Sciatic nerve (tissue), 2 donors: ENCODE results near the gene UACA. TPM values are rescaled to one million over a fixed set of nuclear protein-coding genes. Genes with fewer than 3 reads are reported as not detected.
A peak's percentile ranks its signal among the peaks of the same experiment; 100 is the strongest.
"Not testable (repeated sequence)": the region's sequence is repeated elsewhere in the genome, so short reads cannot be mapped to it uniquely, and the experiment has no call there.

ENCODE experiments used
- ATAC-seq: fragments of 200-7000 bp; cut with Tn5 transposase; one replicate; pipeline ENCODE4 v1.9.1; 2020; ENCODE audit warnings: mild to moderate bottlenecking, moderate library complexity
- DNase-seq: peaks from one replicate; pipeline ENCODE4 v3.0.0-alpha.2; 2020; ENCODE audit warnings: low spot score
- intact Hi-C: fragments of 100-400 bp; cut with DNase I; formaldehyde crosslinking; loops from one replicate; pipeline ENCODE4 v1.14.2; 2022
- total RNA-seq: library from RNA; stranded (reverse); fragmentation: NEBNext Ultra II Directional; extraction: Animal tissue kit (Norgen Biotek cat#: 25700); gene quantifications from one replicate; pipeline ENCODE4 v1.2.1, GENCODE V29; 2021
- donor health status: DM: no; HTN: no; CAD: no.
- donor health status: DM: no; HTN: no; CAD: no.

Gene UACA
- total RNA-seq, 1 donor from 2014 or later = 251 TPM

DNA sequence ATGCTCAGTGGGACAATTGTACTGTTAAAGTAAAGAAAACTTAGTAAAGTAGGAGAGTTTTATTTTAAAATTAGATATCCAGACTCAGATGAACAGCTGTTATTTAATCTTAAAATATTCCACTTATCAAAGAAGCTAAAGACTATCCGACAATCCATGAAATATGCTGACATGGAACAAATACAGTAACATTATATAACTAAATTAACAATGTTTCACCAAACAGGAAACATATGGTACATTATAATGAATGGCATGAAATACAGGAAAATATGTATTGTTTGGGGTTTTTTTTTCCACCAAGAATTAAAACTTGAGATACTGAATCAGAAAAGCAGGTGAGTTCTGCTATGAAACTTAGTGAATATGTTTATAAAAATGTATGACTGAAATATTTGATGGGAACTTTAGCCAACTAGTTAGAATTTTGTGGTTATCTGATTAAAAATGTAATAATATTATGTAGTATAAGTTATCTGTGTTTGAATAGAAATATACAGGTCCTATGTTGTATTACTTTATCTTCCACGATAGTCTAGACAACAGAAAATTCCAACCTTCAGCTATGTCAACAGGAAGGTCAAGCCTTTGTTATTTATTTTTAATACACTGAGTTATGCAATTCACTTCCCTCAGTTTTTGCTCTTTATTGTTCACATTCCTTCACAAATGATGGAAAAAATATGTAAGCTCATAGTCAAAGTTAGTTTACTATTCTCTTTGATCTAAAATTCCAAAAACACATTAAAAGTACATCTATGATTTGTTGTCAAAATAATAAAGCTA is 72.7 kb downstream of the UACA start:
- ATAC-seq (peak; percentile 30), DNase-seq (no peak)
- intact Hi-C loops = no loop called here

DNA sequence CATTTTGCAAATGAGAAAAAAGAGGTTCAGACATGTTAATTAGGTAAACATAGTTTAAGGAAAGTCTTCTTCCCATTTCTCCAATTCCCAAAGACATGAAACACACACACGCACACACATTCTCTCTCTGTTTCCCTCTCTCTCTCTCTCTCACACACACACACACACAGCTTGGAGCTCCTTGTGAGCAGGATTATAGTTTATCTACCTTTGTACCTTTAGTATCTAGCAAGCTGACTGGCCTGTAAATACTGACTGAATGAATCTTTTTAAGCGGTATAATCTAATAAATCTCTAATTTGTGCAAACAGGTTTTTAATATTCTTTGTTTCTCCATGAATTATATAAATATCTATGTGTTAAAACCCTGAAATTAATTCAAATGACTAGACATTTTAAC is 73.3 kb downstream of the UACA start:
- DNase-seq (no peak), ATAC-seq (no peak)
- intact Hi-C loops = no loop called here

DNA sequence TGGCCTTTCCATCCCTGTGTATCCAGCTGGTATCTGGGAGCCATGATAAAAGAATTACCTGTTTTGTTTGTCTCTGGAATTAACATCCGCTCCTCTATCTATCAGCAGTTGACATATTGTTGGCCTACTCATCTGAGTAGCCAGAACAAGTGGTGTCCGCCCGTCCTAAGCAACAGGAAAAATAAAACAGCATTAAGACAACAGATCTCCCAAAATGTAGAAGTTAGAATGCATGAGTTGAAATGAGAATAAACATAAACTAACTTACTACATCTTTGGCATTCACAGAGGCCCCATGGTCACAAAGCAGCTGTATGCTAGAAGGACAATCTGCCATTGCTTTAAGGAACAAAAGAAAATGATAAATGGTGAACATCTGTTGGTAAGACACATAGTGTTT is 75.9 kb downstream of the UACA start:
- intact Hi-C loops = no loop called here
- DNase-seq (no peak), ATAC-seq (no peak)

DNA sequence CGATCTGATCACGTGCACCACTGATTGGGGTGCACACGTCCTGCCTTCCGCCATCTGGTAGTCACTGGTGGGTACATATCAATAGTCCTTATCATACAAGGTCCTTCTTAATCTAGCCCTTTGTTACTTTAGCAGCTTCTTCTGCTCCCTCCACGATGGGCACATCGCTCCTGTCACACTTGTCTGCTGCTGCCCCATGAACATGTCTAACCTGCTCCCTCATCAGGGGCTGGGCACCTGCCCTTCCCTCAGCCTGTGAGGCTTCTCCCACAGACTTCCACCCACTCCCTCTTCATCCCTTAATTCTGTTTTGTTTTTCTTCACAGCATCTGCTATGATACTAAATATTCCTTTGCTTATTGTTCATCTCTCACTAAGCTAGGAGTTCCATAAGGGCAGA is 82.5 kb downstream of the UACA start:
- no peak for DNase-seq
- ATAC-seq = peak; percentile 52
- intact Hi-C loops = no loop called here

DNA sequence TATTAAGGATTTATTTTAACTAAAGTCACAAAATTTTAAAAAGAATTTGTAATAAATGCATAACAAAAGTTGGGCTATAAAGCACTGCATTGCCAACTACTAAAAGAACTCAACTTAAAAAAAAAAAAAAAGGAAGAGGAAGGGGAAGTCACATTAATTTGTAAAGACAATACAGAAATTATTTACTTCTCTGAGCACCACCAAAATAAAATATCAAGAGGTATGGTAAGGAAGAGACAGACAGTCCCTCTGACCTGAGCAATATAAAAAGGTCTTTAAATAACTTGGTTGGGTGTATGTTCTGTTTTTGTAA is 83.5 kb downstream of the UACA start:
- no peak for DNase-seq
- ATAC-seq = no peak
- intact Hi-C loops = loop anchor here (5.0 kb wide), 1 partner anchor 132 kb away; no protein-coding TSS in a partner anchor

DNA sequence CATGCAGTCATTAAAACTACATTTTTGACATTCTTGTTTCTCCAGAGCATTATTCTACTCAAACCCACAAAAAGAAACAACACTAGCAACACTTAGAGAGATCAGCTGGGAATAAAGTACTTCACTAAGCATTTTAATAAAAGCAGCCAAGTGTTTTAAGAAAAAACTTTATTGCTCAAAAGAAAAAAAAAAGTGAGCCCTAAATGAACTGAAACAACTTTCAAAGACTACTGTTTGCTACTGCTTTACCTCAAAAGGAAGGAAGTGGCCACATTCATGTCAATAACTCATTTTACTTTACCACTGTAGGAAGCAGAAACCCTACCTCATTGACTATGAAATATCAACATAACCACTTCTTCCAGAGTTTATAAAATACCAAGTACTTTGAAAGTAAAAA is 91.3 kb downstream of the UACA start:
- ATAC-seq = no peak
- intact Hi-C loops = no loop called here
- no peak for DNase-seq

DNA sequence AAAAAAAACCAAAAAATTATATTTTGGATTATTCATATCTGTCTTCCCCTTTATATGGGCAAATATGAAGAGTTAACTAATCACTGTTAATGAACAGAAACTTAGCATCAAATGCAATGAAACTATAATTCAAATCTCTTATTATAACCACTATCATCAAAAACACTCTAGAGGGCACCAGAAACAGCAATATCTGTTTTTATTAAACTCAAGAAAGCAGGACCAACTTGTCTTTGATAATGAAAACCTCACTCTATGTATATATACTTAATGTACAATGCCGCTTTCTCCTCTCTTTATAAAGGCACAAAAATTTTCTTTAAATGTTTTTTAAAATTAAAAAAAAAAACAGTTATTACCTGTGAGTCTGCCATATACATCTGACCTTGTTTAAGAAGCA is 92.7 kb downstream of the UACA start:
- DNase-seq = no peak
- intact Hi-C loops = no loop called here
- ATAC-seq = no peak

DNA sequence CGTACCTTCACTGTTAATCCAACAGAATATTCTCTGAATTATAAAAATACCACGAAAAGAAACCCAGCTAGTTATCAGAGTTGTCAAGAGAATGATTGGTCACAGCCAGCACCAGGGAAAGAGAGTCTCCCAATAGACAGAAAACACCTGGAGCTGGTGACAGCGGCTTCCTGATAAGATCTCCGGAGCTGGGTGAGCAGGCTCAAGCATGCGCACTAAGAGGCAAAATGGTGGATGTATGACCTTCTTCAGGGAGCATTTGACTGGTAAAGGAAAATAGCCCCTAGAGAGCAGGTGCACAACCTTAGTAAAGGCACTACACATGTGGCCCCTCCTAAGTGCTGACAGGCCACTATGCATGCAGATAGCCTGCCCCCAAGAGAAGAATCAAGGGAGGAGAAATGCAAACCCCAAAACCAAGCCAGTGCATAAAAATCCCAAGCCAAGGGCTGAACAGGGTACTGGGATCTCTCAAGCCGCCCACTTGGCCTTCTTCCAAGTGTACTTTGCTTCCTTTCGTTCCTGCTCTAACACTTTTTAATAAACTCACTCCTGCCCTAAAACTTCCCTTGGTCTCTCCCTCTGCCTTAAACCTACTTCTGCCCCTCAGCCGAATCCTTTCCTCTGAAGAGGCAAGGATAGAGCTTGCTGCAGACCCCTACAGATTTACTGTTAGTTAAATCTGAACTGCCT is 93.2 kb downstream of the UACA start:
- DNase-seq (no peak), ATAC-seq (no peak)
- intact Hi-C loops = no loop called here

DNA sequence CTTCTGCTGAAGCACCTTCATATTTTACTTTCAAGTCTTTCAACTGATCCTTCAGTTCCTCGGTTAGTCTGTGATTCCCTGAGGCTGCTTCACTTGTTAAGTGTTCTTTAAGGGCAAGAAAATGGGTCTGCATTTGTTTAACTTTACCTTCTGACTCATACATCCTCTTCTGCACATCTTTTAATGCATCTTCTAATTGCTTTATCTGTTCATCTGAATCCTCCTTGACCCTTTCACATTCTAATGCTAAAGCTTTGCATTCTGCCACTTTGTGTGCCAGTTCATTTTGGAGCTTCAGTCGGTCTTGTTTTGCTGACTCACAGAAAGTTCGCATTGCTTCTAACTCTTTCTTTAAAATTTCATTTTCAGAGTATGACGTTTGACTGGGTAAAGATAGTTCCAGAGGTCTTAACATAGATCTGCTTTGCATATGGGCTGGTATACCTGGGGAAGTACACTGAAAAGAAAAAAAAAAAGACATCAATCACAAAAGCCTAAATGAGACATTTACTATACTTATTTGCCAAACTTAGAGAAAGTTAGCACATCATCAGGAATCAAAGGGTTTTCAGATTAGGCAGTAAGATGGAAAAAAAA is 94.3 kb downstream of the UACA start:
- intact Hi-C loops = no loop called here
- ATAC-seq (no peak), DNase-seq (no peak)

DNA sequence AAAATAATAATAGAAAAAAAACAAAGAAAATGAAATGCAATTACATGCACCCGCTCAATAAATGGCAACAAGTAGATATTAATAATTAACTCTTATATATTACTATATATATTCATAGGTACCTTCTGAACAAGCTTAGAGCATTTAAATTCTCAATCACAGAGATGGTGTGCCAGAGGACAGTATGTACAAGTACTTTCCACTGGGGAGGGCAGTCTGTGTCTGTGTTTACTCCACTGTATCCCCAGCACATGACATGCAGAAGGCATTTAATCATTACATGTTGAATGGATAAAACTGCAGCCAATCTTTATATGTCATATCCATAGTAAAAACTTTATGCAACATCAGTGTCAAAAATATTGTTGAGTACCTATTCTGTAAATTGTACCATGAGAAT is 97.8 kb downstream of the UACA start:
- DNase-seq = no peak
- intact Hi-C loops = no loop called here
- ATAC-seq = no peak

DNA sequence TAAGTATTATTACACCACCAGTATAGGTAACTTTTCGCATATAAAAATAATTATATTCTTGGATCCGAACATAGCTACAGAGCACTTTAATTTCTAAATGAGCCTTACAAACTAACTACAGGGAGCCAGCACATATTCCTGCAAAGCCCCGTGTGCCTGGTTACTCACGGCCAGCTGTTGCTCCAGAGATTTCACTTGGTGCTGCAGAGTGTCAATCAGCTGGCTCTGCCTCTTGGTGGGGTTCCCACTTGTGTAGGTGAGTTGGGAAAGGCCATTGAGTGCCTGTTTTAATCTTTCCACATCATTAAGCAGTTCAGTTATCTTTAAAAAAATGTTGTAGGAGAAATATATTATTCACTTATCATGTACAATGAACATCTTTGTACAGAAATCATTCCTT is 98.9 kb downstream of the UACA start:
- intact Hi-C loops = no loop called here
- ATAC-seq (no peak), DNase-seq (no peak)

DNA sequence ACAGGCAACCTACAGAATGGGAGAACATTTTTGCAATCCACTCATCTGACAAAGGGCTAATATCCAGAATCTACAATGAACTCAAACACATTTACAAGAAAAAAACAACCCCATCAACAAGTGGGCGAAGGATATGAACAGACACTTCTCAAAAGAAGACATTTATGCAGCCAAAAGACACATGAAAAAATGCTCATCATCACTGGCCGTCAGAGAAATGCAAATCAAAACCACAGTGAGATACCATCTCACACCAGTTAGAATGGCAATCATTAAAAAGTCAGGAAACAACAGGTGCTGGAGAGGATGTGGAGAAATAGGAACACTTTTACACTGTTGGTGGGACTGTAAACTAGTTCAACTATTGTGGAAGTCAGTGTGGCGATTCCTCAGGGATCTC is 100.3 kb downstream of the UACA start:
- DNase-seq, ATAC-seq, intact Hi-C loops: not testable (repeated sequence)

DNA sequence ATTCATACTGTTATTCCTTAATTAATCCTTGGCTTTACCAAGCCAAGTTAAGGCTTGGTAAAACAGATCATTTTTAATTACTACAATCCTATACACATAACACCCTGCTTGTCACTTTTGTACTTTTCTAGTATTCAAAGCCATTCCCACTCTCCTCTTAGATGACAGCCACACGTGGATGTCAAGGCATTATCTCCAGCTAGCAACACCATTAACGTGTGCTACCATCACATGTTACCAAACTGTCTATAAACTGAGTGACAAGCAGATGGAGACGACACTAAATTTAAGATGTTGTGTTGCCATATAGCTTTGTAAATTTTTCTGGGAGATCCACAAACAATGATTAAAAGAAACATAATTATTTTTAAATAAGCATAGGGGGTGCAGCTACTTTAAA is 103.7 kb downstream of the UACA start:
- ATAC-seq (no peak), DNase-seq (no peak)
- intact Hi-C loops = no loop called here

DNA sequence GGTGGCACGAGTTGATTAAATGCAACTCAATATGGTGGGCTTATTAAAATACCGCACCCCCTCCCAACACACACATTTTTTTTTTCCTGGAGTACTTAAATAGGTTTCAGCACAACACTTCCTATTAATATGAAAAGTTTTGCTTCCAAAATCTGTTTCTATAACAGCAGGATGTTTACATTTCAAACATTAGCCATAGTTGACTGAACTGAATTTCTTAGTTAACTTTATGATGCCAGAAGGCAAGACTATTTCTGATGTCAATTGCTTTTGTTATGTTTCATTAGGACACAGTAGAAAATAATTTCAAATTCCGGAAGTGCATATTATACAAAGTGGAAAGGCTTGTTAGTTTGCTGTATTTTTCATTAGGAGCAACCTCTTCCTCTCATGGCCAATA is 104.7 kb downstream of the UACA start:
- ATAC-seq = no peak
- intact Hi-C loops = no loop called here
- no peak for DNase-seq

DNA sequence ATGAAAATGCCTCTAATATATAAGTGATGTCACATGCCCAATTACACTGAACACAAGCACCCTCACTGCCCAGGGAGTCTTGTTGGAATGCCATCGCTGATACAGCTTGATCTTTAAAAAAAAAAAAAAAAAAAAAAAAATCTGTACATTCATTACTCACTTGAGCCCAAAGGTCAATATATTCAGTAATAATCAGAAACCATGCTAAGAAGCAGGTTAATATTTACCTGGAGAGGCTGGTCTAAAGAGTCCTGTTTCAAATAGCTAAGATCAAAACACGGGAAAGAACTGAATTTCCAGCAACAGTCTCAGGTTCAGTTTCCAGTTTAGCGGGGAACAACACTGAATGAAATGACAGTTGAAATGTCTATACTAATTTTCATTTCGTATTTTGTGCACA is 109.9 kb downstream of the UACA start:
- intact Hi-C loops = no loop called here
- DNase-seq (no peak), ATAC-seq (no peak)

DNA sequence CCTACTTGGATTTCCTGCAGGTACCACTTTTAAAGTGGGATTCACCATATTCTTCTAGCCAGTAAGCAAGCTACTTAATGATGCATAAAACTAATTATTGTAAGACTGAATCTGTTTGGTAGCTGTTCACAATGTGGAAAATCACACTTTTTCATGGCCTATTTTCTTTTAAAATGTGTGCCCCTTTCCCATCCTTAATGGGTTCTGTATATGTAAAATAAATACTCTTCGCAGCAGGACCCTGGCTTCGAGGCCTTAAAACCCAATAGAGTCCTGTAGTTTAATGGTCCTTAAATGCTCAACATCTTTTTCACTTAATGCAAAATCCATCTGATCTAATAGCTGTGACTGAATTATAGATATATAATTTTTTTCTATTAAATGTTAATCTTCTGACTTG is 111.0 kb downstream of the UACA start:
- intact Hi-C loops = no loop called here
- ATAC-seq (no peak), DNase-seq (no peak)

DNA sequence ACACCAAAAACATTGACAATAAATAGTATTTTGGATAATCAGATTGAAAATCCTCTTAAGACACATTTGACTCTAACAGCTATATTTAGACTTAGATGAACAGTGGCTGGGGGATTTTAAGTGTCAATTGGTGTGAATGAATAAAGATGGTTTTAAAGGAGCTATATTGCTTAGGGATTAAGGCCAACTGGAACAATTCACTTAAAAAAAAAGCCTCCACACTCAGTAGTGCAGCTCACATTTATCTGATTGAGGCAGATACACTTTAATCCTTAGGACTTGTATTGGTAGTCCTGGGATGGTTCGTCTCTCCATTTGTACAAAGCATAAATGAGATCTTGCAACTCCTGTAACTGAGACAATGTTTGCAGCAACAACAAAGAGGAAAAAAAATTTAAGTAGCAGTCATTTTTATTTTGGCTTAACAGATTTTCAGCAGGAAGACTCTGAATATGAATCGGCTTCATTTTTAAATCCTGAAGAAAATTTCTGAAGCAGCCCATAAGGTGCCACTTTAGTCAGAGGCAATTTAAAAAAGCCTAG is 112.0 kb downstream of the UACA start:
- ATAC-seq (no peak), DNase-seq (no peak)
- intact Hi-C loops = no loop called here

DNA sequence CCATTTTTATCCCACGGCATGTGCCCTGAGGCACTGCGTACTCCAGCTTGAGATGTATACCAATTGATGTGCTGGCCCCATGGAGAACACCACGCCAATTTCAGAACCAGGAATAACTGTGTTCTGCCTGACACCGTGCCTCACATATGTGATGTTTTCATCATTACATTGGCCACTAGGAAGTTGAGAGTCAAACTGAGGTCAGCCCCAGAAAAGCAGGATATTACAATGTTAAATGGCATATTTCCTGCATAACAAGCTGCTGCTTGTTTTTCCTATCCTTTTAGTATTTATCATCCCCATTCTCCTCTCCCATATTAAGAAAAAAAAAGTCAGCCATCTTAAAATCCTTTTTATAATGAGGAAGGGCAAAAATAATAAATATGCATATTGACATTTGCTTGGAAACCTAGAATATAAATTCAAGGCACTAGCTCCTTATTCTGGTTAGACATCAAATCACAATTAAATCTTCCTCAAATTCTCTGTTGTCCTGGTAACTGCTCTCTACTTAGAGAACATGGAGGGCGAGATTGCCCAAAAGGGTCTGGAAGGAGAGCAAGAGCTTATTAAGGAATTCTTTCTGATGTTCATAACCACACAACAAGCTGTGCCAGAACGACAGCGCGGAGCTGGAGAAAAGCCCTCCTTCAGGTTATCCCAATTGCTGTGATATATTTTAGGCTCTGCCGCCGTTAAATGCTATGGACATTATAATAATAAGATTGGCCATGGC is 112.6 kb downstream of the UACA start:
- no peak for ATAC-seq
- DNase-seq = no peak
- intact Hi-C loops = no loop called here

DNA sequence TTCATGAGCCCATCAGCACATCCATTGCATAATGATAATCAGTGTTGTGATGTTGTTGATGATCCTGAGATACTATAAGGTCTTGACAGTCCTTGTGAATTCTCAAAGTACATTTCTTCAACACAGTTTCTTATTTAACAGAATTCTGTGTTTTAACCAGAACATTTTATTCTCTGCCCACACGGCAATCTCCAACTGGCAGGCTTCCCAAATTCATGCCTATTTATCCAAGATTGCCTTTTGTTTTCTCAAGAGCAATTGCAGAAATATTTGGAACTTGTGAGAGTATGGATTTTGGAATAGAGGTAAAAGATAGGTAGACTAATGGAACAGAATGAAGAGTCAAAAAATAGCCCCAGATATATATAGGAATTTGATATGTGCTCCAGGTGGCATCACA is 116.0 kb downstream of the UACA start:
- intact Hi-C loops = no loop called here
- ATAC-seq (no peak), DNase-seq (no peak)

DNA sequence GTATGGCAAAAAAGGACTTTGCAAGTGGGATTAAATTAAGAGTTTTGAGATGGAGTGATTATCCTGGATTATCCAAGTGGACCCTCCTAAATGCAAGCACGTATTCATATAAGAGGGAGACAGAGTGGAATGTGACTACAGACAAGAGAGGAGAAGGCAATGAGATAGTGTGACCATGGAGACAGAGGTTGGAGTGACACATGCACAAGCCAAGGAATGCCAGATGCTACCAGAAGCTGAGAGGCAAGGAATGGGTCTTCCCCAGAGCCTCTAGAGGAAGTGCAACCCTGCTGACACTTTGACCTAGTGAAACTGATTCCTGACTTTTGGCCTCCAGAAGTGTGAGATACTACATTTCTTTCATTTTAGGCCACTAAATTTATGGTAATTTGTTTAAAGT is 117.2 kb downstream of the UACA start:
- ATAC-seq = no peak
- intact Hi-C loops = no loop called here
- no peak for DNase-seq
